ENCODE data around the gene ANKMY1. TPM values are rescaled to one million over a fixed set of nuclear protein-coding genes. Genes with fewer than 3 reads are reported as not detected.

The ANKMY1 gene
- polyA plus RNA-seq, 1 donor, result 9.7 TPM

GRCh38 chr2:240449764-240450531 lies 107.8 kb downstream of the ANKMY1 start:
- DNase-seq (ENCODE audit: low read depth), result no peak

DNA sequence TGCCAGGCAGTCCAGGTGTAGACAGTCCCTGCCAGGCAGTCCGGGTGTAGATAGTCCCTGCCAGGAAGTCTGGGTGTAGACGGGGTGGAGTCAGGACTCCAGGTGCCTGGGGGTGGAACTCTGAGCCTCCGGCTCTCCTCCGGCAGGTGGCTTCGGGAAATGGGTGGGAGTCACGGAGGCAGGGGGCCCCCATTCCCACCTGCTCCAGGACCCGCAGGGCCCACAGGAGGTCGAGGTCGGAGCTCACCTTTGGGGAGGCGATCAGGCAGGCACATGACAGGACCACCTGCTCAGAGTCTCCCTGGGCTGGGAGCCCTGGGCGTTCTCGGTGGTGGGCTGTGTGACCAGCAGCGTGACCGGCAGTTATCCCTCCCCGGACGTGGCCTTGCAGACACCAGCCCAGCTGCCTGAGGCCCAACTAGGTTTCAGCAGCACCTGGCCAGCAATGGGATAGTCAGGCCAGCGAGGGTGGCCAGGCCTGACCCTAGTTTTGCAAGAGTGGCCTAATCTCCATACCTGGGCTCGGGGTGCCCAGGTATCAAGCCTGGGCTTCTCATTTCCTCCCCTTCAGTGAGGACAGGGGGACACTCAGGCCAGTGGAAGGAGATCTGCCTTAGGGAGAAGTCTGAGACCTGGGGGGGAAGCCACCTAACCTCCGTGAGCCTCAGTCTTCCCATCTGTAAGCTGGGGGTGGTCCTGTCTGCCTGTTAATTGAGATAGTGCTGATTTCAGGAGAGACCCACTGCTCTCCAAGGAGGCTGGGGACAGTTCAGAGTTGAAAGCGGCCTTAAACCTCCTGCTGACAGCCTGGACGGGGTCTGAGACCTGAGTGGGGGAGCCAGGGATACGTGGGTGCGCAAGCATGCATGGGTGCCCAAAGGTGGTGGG lies 109.2 kb downstream of the ANKMY1 start:
- no peak for DNase-seq (ENCODE audit: low read depth)

DNA sequence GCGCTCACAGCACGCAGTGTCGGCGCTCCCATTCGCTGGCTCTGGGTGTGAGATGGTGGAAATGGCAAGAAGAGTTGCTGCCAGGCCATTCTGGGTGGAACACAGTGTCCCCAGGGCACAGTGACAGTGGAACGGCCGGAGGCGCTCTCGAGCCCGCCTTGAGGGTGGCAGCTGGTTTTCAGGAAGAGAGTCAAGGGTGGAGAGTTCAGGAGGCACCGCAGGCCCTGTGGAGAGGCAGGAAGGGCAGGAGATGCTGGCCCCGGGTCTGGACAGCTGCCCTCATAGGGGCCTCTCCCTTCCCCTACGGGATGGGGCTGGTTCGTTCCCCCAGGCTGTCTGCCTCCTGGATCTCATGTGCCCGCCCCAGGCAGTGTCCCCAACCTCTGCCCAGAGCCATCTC lies 109.9 kb downstream of the ANKMY1 start:
- no peak for DNase-seq (ENCODE audit: low read depth)

DNA sequence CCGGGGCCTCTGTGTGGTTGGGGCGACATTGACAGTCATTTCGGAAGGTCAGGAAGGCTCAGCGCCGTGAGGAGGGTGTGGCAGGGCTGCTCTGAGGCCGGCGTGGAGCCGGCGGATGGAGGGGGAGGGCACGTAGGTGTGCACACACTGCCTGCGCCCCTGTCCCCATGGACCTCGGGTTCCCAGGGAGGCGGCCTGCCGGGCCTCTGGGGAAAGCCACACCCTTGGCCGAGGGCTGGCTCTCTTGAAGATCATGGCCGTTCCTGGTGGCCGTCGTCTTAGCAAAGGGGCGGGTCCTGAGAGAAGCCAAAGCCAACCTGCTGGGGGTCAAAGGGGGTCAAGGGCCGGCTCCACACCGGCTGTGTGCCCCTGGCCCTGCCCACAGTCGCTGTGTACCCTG lies 110.5 kb downstream of the ANKMY1 start:
- DNase-seq (ENCODE audit: low read depth), result no peak

DNA sequence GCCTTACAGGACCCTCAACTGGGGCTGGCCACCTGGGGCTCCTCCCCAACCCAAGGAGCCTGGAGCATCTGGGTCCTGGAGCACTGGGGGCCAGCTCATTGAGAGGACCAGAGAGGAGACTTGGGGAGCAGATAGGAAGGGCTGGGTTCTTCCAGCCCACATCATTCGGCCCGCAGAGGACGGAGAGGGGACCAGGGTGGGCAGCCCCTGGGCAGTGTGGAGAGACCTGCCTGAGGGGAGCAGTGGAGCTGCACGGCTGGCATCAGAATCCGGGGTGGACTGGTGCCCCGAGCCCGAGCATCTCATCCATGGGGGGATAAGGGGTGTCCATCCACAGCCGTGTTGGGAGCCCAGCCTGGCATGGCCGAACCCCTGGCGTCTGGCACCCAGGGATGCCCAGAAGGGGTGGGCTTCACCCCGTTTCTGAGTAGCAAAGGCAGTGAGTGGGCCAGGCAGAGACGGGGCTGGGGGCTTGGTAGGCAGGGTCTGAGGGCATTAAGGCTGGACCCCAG lies 111.1 kb downstream of the ANKMY1 start:
- no peak for DNase-seq (ENCODE audit: low read depth)

DNA sequence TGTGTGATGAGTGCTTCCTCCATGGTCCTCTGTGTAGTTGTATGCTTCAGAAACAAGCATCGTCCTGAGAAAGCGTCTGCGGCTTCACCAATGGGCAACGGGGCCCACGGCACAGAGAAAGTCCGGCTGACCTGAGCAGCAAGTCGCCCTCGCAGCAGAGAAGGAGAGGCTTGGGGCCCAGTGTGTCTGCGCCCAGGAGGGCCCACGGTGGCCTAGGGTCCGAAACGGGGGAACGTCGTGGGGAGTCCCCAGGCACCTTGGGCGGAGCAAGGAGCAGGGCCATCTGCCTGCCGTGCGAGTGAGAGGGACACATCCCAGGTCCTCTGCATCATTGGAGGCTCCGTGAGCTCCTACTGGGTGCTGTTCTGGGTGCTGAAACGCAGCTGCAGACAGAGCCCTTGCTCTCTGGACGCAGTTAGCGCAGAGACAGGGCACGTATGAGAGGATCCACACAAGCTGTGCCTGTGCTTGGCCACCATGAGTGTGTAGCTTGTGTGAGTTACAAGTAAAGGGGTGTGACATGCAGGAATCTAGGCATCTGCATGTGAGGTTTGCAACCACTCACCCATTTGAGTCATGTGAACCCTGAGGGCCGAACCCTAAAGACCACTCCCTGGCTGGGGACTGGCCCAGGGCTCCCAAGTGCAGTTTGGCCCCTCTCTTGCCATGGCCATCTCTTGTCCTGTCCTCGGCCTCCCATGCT lies 111.7 kb downstream of the ANKMY1 start:
- no peak for DNase-seq (ENCODE audit: low read depth)

DNA sequence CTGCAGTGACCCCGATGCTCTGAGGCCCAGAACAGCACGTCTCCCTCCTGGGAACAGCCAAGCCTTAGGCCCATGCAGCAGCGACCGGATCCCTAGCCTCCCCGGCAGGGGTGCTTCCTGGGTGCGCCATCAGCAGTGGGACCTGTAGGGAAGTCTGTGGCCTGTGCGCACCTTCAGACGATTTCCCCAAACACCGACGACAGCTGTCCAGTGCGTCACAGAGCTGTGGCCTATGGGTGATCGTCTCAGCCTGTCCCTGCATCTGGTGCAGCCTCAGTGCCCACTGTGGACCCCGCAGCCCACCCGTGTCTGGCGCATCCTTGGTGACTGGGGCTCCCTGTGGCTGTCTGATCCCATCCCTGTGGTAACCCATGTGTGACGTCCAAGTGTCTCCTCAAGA lies 113.3 kb downstream of the ANKMY1 start:
- DNase-seq (ENCODE audit: low read depth), result no peak

DNA sequence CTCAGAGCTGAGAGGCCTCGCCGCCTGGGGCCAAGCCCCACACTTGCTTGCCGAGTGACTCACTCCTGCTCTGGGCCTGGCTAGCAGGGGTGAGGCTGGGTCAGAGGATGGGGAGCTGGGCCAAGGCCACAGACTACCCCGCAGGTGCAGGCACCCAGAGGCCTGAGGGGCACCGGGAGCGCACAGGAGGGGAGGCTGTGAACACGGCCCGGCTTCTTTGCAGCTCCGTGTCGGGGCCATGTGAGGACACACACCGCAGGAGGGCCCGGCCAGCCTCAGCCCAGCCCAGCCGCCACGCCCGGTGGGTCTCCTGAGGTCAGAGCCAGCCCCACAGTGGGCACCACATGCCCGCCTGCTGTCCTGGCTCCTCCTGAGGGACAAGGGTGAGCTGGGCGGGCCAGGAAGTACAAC lies 113.9 kb downstream of the ANKMY1 start:
- no peak for DNase-seq (ENCODE audit: low read depth)

GRCh38 chr2:240442891-240443715 lies 114.7 kb downstream of the ANKMY1 start:
- DNase-seq (ENCODE audit: low read depth), result no peak

DNA sequence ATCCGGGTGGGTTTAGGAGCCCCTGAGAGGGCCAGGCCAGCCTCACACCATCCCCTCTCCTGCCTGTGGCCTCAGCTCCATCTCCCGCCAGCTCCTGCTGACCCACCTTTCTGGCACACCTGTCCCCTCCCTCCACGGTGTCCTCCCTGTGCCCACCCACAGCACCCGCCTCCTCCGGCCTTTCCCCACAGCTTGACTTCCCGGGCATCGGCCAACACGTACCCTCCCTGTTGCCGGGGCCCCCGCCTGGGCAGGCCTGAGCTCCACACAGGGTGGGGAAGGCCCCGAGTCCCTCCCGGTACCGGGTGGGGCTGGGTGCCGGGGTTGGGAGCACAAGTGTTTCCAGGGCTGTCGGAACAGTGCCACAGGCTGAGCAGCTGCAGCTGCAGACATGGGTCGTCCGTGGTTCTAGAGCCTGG lies 115.8 kb downstream of the ANKMY1 start:
- no peak for DNase-seq (ENCODE audit: low read depth)

DNA sequence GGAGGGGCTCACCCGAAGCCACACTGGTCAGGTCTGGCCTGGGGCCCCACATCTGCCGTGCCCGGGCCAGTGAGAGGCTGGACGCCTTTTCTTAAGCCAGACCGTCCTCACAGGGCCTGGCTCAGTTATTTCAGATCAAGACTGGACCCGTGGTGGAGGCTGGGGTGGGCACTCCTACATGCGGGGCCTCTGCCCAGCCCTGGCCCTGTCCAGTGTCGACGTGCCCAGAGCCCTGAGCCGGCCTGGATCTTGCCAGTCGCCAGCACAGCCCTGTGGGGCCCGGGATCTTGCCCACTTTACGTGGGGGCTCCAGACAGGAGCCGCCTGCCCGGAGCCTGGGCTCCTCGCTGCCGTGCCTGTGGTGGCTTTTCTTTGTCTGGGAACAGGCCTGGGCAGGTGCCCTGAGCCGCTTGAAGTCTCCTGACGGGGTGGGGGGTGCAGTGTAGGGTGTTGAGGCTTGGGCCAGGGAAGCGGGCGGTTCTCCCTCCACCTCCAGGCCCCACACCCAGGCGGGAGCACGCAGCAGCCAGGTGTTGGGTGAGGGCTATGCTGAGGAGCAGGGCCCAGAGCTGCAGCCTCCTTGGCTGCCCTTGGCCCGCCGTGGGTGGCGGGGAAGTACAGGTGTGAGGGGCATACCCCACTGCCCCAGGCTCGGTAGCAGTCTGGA lies 116.3 kb downstream of the ANKMY1 start:
- no peak for DNase-seq (ENCODE audit: low read depth)

GRCh38 chr2:240440704-240441320 lies 117.0 kb downstream of the ANKMY1 start:
- no peak for DNase-seq (ENCODE audit: low read depth)

DNA sequence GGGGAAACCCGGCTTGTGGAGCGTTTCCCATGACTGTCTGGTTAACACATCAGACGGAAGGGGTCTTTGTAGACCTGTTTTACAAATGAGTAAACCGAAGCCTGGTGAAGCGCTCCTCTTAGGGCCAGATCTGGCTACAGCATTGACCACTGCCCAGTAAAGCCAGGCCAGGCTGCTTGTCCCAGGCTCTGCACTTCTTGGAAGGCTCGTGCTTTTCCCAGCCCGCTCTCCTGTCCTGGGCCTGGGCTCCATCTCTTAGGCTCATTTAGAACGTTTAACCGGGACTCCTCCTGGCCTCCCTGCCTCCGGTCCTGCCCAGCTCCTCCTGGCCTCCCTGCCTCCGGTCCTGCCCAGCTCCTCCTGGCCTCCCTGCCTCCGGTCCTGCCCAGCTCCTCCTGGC lies 117.5 kb downstream of the ANKMY1 start:
- no peak for DNase-seq (ENCODE audit: low read depth)

DNA sequence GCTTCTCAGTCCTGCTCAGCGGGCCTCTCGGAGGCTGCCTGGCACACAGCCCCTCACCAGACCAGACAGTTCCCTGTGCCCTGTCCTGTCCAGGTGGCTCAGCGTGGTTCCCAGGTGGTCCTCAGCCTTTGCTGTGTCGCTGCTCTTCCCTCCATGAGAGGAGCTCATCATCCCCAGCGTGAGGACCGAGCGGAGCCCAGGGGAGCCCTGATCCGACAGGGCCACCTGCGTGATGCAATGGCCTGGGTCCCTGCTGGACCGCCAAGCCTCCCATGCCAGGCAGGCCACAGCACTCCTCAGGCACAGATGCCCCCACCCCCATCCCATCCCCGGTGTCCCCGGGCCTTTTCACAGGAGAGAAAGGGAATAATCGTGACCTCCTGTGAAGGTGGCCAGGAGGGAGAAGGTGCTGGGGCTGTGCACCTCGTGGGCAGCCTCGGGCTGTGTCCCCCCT lies 118.1 kb downstream of the ANKMY1 start:
- DNase-seq (ENCODE audit: low read depth), result no peak

DNA sequence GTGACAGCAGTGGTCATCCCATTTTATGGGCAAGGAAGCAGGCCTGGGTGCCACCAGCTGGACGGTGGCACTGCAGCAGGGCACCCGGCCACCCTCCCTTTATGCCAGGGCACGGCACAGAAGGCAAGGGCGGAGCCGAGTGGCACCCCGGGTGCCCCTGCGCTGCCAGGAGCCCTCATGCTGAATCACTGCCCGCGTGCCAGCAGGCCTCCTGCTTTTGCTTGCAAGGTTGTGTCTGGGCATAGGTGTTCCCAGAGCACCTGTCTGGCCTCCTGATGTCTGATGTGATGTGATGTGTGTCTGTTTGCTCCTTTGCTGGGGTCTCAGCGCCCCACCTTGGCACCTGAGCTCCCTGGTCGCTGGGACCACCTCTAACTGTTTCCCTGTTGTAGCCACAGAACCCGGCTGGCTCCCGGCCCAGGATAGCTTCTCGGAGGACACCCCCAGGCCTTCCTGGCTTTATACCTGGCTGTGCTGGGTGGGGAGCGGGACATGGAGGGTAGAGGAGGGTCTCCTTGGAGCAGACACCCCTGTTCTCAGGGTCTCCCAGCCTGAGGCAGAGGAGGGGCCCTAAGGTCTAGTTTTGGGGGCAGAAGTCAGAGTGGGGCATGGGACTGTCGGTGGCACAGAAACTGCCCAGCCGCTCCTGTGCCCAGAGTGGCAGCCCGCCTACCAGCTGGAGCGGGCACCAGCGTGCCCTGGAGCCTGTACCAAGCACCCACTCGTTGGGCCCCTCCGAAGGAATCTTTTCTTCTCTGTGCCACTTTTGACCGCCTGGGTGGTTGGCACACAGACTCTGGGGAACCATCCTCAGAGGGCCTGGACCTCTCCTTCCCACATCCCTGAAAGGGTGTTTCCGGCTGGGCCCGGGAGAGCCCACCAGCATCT lies 118.7 kb downstream of the ANKMY1 start:
- DNase-seq (ENCODE audit: low read depth), result no peak

- no peak for DNase-seq (ENCODE audit: low read depth)
Measured at GRCh38 chr2:240437861-240438809, 119.7 kb downstream of the ANKMY1 start.

- no peak for DNase-seq (ENCODE audit: low read depth)
Measured at GRCh38 chr2:240437551-240437860, 120.3 kb downstream of the ANKMY1 start.
